Mesothelial cell of epicardium (in vitro differentiated cells): ENCODE data around the gene TBC1D4. TPM values are rescaled to one million over a fixed set of nuclear protein-coding genes. Genes with fewer than 3 reads are reported as not detected.

Source experiments
- DNase-seq, 2 experiments: peaks; one replicate each; pipeline ENCODE4 v3.0.0; 2021; ENCODE audit warnings: low spot score in 2 of 2; ENCODE audit not compliant: unreplicated experiment in 2 of 2
- H3K27ac Mint-ChIP-seq: 2 replicates; pipeline ENCODE4 v1.8.0; 2021; ENCODE audit warnings: mixed read lengths
- H3K27me3 Mint-ChIP-seq: 2 replicates; pipeline ENCODE4 v1.8.0; 2021; ENCODE audit warnings: low read depth, mixed read lengths
- H3K36me3 Mint-ChIP-seq: 2 replicates; pipeline ENCODE4 v1.8.0; 2021; ENCODE audit warnings: mixed read lengths
- H3K4me1 Mint-ChIP-seq: 2 replicates; pipeline ENCODE4 v1.8.0; 2021; ENCODE audit warnings: mixed read lengths
- H3K4me3 Mint-ChIP-seq: 2 replicates; pipeline ENCODE4 v1.8.0; 2021; ENCODE audit warnings: mild to moderate bottlenecking, moderate library complexity, mixed read lengths
- H3K9me3 Mint-ChIP-seq: 2 replicates; pipeline ENCODE4 v1.8.0; 2021; ENCODE audit warnings: mixed read lengths
- total RNA-seq: library from RNA; stranded (reverse); gene quantifications from 3 replicates; pipeline ENCODE4 v1.2.1, GENCODE V29; 2021
- TF ChIP-seq, protein P1 (sequence below): fragments of 200-600 bp; sonication (generic); IDR thresholded peaks from one replicate; pipeline ENCODE4 v1.5.0; 2021; ENCODE audit warnings: antibody characterized with exemption; ENCODE audit not compliant: unreplicated experiment

TBC1D4 gene
- total RNA-seq, 1 donor from 2014 or later, result 20.5 TPM

DNA sequence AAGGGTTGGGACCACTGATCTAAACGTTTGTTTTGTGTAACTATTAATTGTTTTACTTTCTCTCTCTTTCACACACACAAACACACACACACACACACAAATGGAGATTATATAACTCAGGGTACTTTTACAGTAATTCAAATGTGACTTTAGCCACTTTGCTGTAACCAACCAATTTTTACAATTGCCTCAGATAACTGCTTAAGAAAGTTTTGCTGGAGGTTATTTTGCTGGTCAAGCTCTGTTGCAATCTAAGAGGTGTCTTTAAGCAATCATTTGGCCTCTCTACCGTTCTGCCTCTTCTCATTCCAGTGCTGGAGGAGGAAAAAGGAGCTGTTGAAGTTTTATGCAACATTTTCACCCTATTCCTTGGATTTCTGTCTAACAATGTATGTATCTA lies 63.0 kb downstream of the TBC1D4 start:
- H3K27me3 Mint-ChIP-seq, result no peaks in the 10 kb centered on the region
- peaks cover 38% of the 10 kb centered on the region for H3K4me1 Mint-ChIP-seq
- TF ChIP-seq, protein P1, sequence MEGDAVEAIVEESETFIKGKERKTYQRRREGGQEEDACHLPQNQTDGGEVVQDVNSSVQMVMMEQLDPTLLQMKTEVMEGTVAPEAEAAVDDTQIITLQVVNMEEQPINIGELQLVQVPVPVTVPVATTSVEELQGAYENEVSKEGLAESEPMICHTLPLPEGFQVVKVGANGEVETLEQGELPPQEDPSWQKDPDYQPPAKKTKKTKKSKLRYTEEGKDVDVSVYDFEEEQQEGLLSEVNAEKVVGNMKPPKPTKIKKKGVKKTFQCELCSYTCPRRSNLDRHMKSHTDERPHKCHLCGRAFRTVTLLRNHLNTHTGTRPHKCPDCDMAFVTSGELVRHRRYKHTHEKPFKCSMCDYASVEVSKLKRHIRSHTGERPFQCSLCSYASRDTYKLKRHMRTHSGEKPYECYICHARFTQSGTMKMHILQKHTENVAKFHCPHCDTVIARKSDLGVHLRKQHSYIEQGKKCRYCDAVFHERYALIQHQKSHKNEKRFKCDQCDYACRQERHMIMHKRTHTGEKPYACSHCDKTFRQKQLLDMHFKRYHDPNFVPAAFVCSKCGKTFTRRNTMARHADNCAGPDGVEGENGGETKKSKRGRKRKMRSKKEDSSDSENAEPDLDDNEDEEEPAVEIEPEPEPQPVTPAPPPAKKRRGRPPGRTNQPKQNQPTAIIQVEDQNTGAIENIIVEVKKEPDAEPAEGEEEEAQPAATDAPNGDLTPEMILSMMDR, result no peak
- H3K27ac Mint-ChIP-seq, result no peak overlapping the region
- no peaks in the 10 kb centered on the region for H3K36me3 Mint-ChIP-seq
- H3K9me3 Mint-ChIP-seq, result no peaks in the 10 kb centered on the region
- no peak overlapping the region for H3K4me3 Mint-ChIP-seq
- DNase-seq, result no peak

DNA sequence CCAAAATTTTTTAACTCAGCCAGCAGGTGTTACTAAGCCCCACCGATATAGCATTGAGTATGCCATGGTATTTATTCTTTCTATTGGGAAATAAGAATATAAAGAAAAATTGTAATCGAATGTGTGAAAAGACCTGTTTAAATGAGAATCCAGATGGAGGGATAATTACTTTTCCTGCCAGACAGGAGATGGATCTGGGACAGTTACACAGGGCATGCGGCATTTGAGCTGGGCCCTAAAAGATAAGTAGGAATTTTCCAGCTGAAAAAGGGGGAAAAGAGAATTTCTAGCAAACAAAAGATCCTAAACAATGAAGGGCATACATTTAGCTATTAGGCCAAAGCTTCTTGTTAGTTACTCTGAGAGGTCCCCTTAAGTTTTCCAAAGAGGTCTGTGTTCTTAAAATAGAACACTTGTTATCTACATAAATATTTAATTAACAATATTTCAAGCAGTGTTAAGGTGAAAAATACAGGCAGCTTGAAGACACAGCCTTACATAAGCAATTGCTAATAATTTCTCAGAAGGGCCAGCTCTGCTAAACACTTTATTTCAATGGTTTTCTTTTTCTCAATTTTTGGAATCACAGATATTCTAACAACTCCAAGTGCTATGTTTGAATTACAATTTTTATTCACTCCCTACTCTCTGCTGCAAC lies 63.7 kb downstream of the TBC1D4 start:
- H3K4me3 Mint-ChIP-seq, result no peak overlapping the region
- H3K36me3 Mint-ChIP-seq, result no peaks in the 10 kb centered on the region
- no peaks in the 10 kb centered on the region for H3K9me3 Mint-ChIP-seq
- no peak for DNase-seq
- TF ChIP-seq, protein P1, result no peak
- no peaks in the 10 kb centered on the region for H3K27me3 Mint-ChIP-seq
- H3K27ac Mint-ChIP-seq, result no peak overlapping the region
- peaks cover 38% of the 10 kb centered on the region for H3K4me1 Mint-ChIP-seq

DNA sequence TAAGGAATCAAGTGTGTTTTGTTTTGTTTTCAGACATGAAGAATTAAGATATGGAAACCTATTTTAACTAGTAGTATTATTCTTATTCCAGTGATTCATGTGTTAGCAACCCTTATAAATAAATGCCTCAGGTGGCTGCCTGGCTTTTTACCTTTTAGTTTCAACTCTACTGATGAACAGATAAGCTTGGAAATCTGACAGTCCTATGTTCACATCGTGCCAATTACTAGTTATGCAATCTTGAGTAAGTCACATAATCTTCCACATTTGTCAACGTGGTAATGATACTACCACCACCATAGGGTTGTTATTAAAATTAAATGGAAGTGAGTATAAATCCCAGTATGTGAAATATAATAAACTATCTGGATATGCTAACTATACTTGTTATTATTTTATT lies 64.3 kb downstream of the TBC1D4 start:
- no peaks in the 10 kb centered on the region for H3K36me3 Mint-ChIP-seq
- peaks cover 38% of the 10 kb centered on the region for H3K4me1 Mint-ChIP-seq
- H3K27me3 Mint-ChIP-seq, result no peaks in the 10 kb centered on the region
- H3K9me3 Mint-ChIP-seq, result peaks cover 3% of the 10 kb centered on the region
- H3K27ac Mint-ChIP-seq, result no peak overlapping the region
- H3K4me3 Mint-ChIP-seq, result no peak overlapping the region
- DNase-seq, result no peak
- TF ChIP-seq, protein P1, result no peak

DNA sequence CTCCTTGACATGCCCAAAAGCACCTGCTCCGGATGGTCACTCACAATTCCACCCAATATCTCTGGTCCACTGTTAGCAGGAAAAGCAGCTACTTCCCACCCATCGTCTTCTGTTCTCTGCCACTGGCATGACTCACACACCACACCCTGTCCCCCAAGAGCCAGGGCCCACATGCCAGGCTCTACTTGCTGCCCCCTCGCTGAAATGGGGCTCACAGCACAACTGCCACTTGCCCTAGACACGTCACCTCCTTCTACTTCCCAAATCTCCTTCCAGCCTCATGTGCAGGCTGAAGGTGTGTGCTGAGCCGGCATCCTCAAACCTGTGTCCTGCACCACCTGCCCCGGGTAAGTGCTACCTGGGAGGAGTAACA lies 65.0 kb downstream of the TBC1D4 start:
- Mint-ChIP-seq H3K36me3 (no peaks in the 10 kb centered on the region), H3K27me3 (no peaks in the 10 kb centered on the region), H3K4me3 (no peak overlapping the region), H3K27ac (no peak overlapping the region), H3K4me1 (peaks cover 38% of the 10 kb centered on the region), H3K9me3 (peaks cover 3% of the 10 kb centered on the region)
- no peak for DNase-seq
- TF ChIP-seq, protein P1, result no peak

DNA sequence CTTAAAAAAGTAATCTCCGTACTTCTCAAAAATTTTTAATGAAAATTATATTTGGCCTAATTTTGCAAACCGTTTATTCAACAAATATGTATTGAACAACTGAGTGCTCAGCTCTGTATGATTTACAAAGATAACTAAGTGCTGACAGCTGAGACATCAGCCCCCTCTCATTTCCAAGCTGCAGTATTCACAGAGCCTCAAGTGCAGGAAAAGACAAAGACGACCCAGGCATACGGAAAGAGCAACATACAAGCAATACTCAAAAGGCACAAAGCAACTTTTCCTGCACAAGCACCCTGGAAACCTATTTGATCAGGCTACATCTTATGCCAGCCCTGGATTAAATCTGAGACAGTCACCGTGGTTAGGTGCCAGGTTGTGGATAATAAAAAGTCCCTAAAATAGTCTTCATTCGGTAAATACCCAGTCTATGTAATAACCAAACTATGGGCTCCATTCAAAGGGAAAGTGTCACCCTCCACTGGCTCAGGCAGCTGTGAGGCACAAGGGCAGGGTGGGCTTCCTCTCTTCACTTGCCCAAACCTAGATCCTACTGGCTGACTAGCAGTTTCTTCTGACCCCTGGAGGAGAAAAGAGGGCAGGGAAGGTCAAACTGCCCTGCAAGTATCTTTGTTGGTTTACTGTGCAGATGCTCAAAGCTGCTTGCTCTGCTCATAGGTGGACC lies 65.5 kb downstream of the TBC1D4 start:
- H3K27ac Mint-ChIP-seq, result peak overlapping the region; percentile 60
- DNase-seq, result no peak
- H3K27me3 Mint-ChIP-seq, result no peaks in the 10 kb centered on the region
- TF ChIP-seq, protein P1, result no peak
- peaks cover 3% of the 10 kb centered on the region for H3K9me3 Mint-ChIP-seq
- no peak overlapping the region for H3K4me3 Mint-ChIP-seq
- peaks cover 38% of the 10 kb centered on the region for H3K4me1 Mint-ChIP-seq
- H3K36me3 Mint-ChIP-seq, result no peaks in the 10 kb centered on the region
